BLaER1 treated with 17β-estradiol and CSF1 and Interleukin-3, amounts not matched to agents 10 nM and 100 nM (cell line): ENCODE data around the gene ABCB9.

Source experiments
- H3K27ac ChIP-seq, 11 experiments: shearing (Covaris generic); formaldehyde crosslinking; 2 replicates each; pipeline ENCODE4 v1.8.1; 2022
- H3K27me3 ChIP-seq, 11 experiments: shearing (Covaris generic); formaldehyde crosslinking; 2 replicates each; pipeline ENCODE4 v1.8.1; 2022
- H3K36me3 ChIP-seq, 11 experiments: shearing (Covaris generic); formaldehyde crosslinking; 2 replicates each; pipeline ENCODE4 v1.8.1; 2022
- H3K4me1 ChIP-seq, 10 experiments: shearing (Covaris generic); formaldehyde crosslinking; 2 replicates each; pipeline ENCODE4 v1.8.1; 2022
- H3K4me2 ChIP-seq, 11 experiments: shearing (Covaris generic); formaldehyde crosslinking; 2 replicates each; pipeline ENCODE4 v1.8.1; 2022
- H3K4me3 ChIP-seq, 10 experiments: shearing (Covaris generic); formaldehyde crosslinking; 2 replicates each; pipeline ENCODE4 v1.8.1; 2022
- H3K9ac ChIP-seq, 11 experiments: shearing (Covaris generic); formaldehyde crosslinking; 2 replicates each; pipeline ENCODE4 v1.8.1; 2022
- H3K9me3 ChIP-seq, 11 experiments: shearing (Covaris generic); formaldehyde crosslinking; replicated peaks in 1 of 11; 2 replicates each; pipeline ENCODE4 v1.8.1; 2022
- H4K20me1 ChIP-seq, 11 experiments: shearing (Covaris generic); formaldehyde crosslinking; 2 replicates each; pipeline ENCODE4 v1.8.1; 2022
- Cebpa-rat ChIP-seq, 11 experiments: shearing (Covaris generic); IDR thresholded peaks; 2 replicates each; pipeline ENCODE4 v1.8.1; 2022

Gene ABCB9

GRCh38 chr12:122966743-122967550 is 684 bp upstream of the ABCB9 start:
- H3K4me3 ChIP-seq, result no peak overlapping the region; a peak in 1 of 20 replicates
- no peak overlapping the region; a peak in 1 of 22 replicates for H3K27ac ChIP-seq
- H3K36me3 ChIP-seq, result no peaks in the 10 kb centered on the region
- peaks cover 0 to 29% (median 6%) of the 10 kb centered on the region in 11 experiments; a peak in 5 of 22 replicates for H4K20me1 ChIP-seq
- H3K4me1 ChIP-seq, result peaks cover 23 to 43% (median 36%) of the 10 kb centered on the region in 10 experiments
- TF ChIP-seq Cebpa-rat (IDR thresholded peaks at IDR 0.05), result no peak
- no peak overlapping the region for H3K9ac ChIP-seq
- H3K9me3 ChIP-seq, result no peaks in the 10 kb centered on the region
- peak overlapping the region in 7 of 11 experiments; percentile 14 to 48 (median 37); a peak in 7 of 22 replicates for H3K4me2 ChIP-seq
- no peaks in the 10 kb centered on the region for H3K27me3 ChIP-seq

- Histone ChIP-seq H3K4me1 (peaks cover 29 to 49% (median 43%) of the 10 kb centered on the region in 10 experiments), H3K9me3 (no peaks in the 10 kb centered on the region), H3K27ac (peak overlapping the region in 9 of 11 experiments; percentile 53 to 77 (median 68); a peak in 12 of 22 replicates)
These were observed 927 bp downstream of the ABCB9 start for GRCh38 chr12:122965321-122965751.

GRCh38 chr12:122964439-122965257 is 1.6 kb downstream of the ABCB9 start:
- Histone ChIP-seq H3K27ac (no peak overlapping the region), H3K4me1 (peaks cover 29 to 49% (median 43%) of the 10 kb centered on the region in 10 experiments), H3K4me2 (peak overlapping the region; percentile 90 to 100 (median 98); a peak in 21 of 22 replicates), H3K27me3 (no peaks in the 10 kb centered on the region), H3K9me3 (no peaks in the 10 kb centered on the region), H3K4me3 (peak overlapping the region in 6 of 10 experiments; percentile 71 to 84 (median 76); a peak in 9 of 20 replicates), H3K36me3 (peaks cover 3 to 12% (median 8%) of the 10 kb centered on the region in 11 experiments; a peak in 20 of 22 replicates), H4K20me1 (peaks cover 0 to 31% (median 6%) of the 10 kb centered on the region in 11 experiments; a peak in 5 of 22 replicates), H3K9ac (peak overlapping the region in 10 of 11 experiments; percentile 65 to 84 (median 77); a peak in 16 of 22 replicates)
- no peak for TF ChIP-seq Cebpa-rat (IDR thresholded peaks at IDR 0.05)

More at GRCh38 chr12:122965321-122965751, 927 bp downstream of the ABCB9 start:
- H3K27me3 ChIP-seq, result no peaks in the 10 kb centered on the region
- H3K9ac ChIP-seq, result peak overlapping the region; percentile 65 to 84 (median 77); a peak in 21 of 22 replicates
- H3K4me3 ChIP-seq, result peak overlapping the region; percentile 63 to 84 (median 75)
- TF ChIP-seq Cebpa-rat (IDR thresholded peaks at IDR 0.05), result no peak
- peak overlapping the region; percentile 90 to 100 (median 98) for H3K4me2 ChIP-seq
- H4K20me1 ChIP-seq, result peaks cover 0 to 31% (median 6%) of the 10 kb centered on the region in 11 experiments; a peak in 5 of 22 replicates
- peaks cover 0 to 5% (median under 1%) of the 10 kb centered on the region in 11 experiments; a peak in 9 of 22 replicates for H3K36me3 ChIP-seq

GRCh38 chr12:122963941-122964265 is 2.4 kb downstream of the ABCB9 start:
- peak overlapping the region in 1 of 11 experiments; percentile 9; a peak in 2 of 22 replicates for H3K9ac ChIP-seq
- TF ChIP-seq Cebpa-rat (IDR thresholded peaks at IDR 0.05), result no peak

GRCh38 chr12:122961531-122962329 is 4.5 kb downstream of the ABCB9 start:
- Histone ChIP-seq H3K27ac (no peak overlapping the region), H3K27me3 (no peaks in the 10 kb centered on the region), H3K36me3 (peaks cover 8 to 35% (median 26%) of the 10 kb centered on the region in 11 experiments; a peak in 20 of 22 replicates), H3K9ac (peak overlapping the region in 5 of 11 experiments; percentile 3 to 21 (median 16); a peak in 2 of 22 replicates), H3K9me3 (no peaks in the 10 kb centered on the region), H3K4me3 (no peak overlapping the region), H3K4me2 (peak overlapping the region in 8 of 11 experiments; percentile 4 to 58 (median 34); a peak in 9 of 22 replicates), H4K20me1 (peaks cover 0 to 31% (median 6%) of the 10 kb centered on the region in 11 experiments; a peak in 5 of 22 replicates), H3K4me1 (peaks cover 29 to 49% (median 43%) of the 10 kb centered on the region in 10 experiments)
- TF ChIP-seq Cebpa-rat (IDR thresholded peaks at IDR 0.05), result no peak

More at GRCh38 chr12:122963941-122964265, 2.4 kb downstream of the ABCB9 start:
- no peak overlapping the region for H3K4me3 ChIP-seq
- peaks cover 8 to 18% (median 14%) of the 10 kb centered on the region in 11 experiments; a peak in 20 of 22 replicates for H3K36me3 ChIP-seq
- no peaks in the 10 kb centered on the region for H3K27me3 ChIP-seq
- H3K4me1 ChIP-seq, result peaks cover 29 to 49% (median 43%) of the 10 kb centered on the region in 10 experiments
- peaks cover 0 to 31% (median 6%) of the 10 kb centered on the region in 11 experiments; a peak in 5 of 22 replicates for H4K20me1 ChIP-seq
- H3K4me2 ChIP-seq, result peak overlapping the region in 10 of 11 experiments; percentile 12 to 99 (median 96); a peak in 7 of 22 replicates
- H3K9me3 ChIP-seq, result no peaks in the 10 kb centered on the region
- H3K27ac ChIP-seq, result 0 out of 22 replicates have a peak overlapping the region, but pooled peaks of 1 of the 11 experiments have one; percentile 8

GRCh38 chr12:122960193-122960569 is 6.1 kb downstream of the ABCB9 start:
- Histone ChIP-seq H3K4me2 (no peak overlapping the region), H3K27ac (no peak overlapping the region)
- no peak for TF ChIP-seq Cebpa-rat (IDR thresholded peaks at IDR 0.05)

GRCh38 chr12:122959566-122960192 is 6.6 kb downstream of the ABCB9 start:
- no peaks in the 10 kb centered on the region for H3K9me3 ChIP-seq
- peaks cover 8 to 44% (median 28%) of the 10 kb centered on the region in 11 experiments; a peak in 20 of 22 replicates for H3K36me3 ChIP-seq
- TF ChIP-seq Cebpa-rat (IDR thresholded peaks at IDR 0.05), result no peak
- no peak overlapping the region for H3K9ac ChIP-seq
- H3K27ac ChIP-seq, result no peak overlapping the region
- H3K4me2 ChIP-seq, result no peak overlapping the region
- H4K20me1 ChIP-seq, result peaks cover 0 to 29% (median 5%) of the 10 kb centered on the region in 11 experiments; a peak in 6 of 22 replicates
- no peaks in the 10 kb centered on the region for H3K27me3 ChIP-seq
- no peak overlapping the region for H3K4me3 ChIP-seq
- H3K4me1 ChIP-seq, result peaks cover 23 to 41% (median 32%) of the 10 kb centered on the region in 10 experiments

More at GRCh38 chr12:122960193-122960569, 6.1 kb downstream of the ABCB9 start:
- peaks cover 0 to 33% (median 7%) of the 10 kb centered on the region in 11 experiments; a peak in 5 of 22 replicates for H4K20me1 ChIP-seq
- no peaks in the 10 kb centered on the region for H3K9me3 ChIP-seq
- H3K4me1 ChIP-seq, result peaks cover 23 to 41% (median 34%) of the 10 kb centered on the region in 10 experiments
- no peak overlapping the region for H3K9ac ChIP-seq
- H3K4me3 ChIP-seq, result no peak overlapping the region
- H3K36me3 ChIP-seq, result peaks cover 8 to 44% (median 28%) of the 10 kb centered on the region in 11 experiments; a peak in 20 of 22 replicates
- no peaks in the 10 kb centered on the region for H3K27me3 ChIP-seq
